ENCODE measurements around the gene ZCWPW1. TPM values are rescaled to one million over a fixed set of nuclear protein-coding genes. Genes with fewer than 3 reads are reported as not detected.

Gene ZCWPW1
- total RNA-seq, 1 experiment from 2014 or later: 4.1 TPM

GRCh38 chr7:100472121-100472851, 43.8 kb upstream of the ZCWPW1 start:
- no peaks in the 10 kb centered on the region for H3K27me3 Mint-ChIP-seq (ENCODE audit: unreplicated experiment)
- no peak overlapping the region for H3K27ac Mint-ChIP-seq (ENCODE audit: unreplicated experiment)
- DNase-seq: no peak
- H3K4me1 Mint-ChIP-seq (ENCODE audit: low read depth, unreplicated experiment): peaks cover 16% of the 10 kb centered on the region
- H3K9me3 Mint-ChIP-seq (ENCODE audit: low read depth, unreplicated experiment): no peaks in the 10 kb centered on the region
- no TSS peak for BruUV-seq (replicated peaks)
- no peak overlapping the region for H3K4me3 Mint-ChIP-seq (ENCODE audit: low read depth, unreplicated experiment)
- no peak for TF ChIP-seq CTCF (IDR thresholded peaks at IDR 0.05; ENCODE audit: unreplicated experiment)
- CTCF ChIA-PET: no interaction called here
- H3K36me3 Mint-ChIP-seq (ENCODE audit: insufficient read depth, unreplicated experiment): peaks cover 13% of the 10 kb centered on the region
- intact Hi-C loops (cut with micrococcal nuclease; ENCODE audit: unreplicated experiment): no loop called here

DNA sequence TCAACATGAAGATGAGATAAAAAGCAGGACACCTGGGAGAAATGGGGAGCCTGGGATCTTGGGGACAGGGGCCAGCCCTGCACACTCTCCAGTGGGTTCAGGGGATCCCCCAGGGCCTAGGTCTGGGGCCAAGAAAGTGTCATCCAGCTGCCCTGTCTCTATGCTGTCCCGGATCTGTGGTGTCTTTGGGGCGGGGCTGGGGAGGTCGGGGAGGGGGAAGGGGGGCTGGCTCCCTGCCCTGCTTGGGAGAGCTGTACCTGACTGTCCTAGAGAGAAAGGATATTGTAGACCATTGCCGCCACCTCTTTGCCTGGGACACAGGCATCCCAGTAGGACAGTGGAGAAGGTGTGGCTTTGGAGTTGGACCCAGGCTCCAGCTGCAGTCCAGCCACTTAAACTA, 42.5 kb upstream of the ZCWPW1 start:
- TF ChIP-seq CTCF (IDR thresholded peaks at IDR 0.05; ENCODE audit: unreplicated experiment): no peak

GRCh38 chr7:100469227-100470044, 40.9 kb upstream of the ZCWPW1 start:
- Mint-ChIP-seq H3K27ac (ENCODE audit: unreplicated experiment) (no peak overlapping the region), H3K36me3 (ENCODE audit: insufficient read depth, unreplicated experiment) (peaks cover 23% of the 10 kb centered on the region), H3K4me3 (ENCODE audit: low read depth, unreplicated experiment) (no peak overlapping the region), H3K27me3 (ENCODE audit: unreplicated experiment) (no peaks in the 10 kb centered on the region), H3K4me1 (ENCODE audit: low read depth, unreplicated experiment) (no peaks in the 10 kb centered on the region), H3K9me3 (ENCODE audit: low read depth, unreplicated experiment) (no peaks in the 10 kb centered on the region)
- BruUV-seq (replicated peaks): no TSS peak
- CTCF ChIA-PET: interaction anchor here (0.7 to 2.3 kb wide), 5 partner anchors 13 to 144 kb away, joined by 3 to 10 read pairs (median 4); no protein-coding TSS in a partner anchor
- peak; percentile 80 for TF ChIP-seq CTCF (IDR thresholded peaks at IDR 0.05; ENCODE audit: unreplicated experiment)
- peak; percentile 85 for DNase-seq
- intact Hi-C loops (cut with micrococcal nuclease; ENCODE audit: unreplicated experiment): loop anchor here (2.0 kb wide), 1 partner anchor 89 kb away; no protein-coding TSS in a partner anchor

More for the DNA sequence above, 42.5 kb upstream of the ZCWPW1 start:
- CTCF ChIA-PET: no interaction called here
- intact Hi-C loops (cut with micrococcal nuclease; ENCODE audit: unreplicated experiment): no loop called here
- H3K27me3 Mint-ChIP-seq (ENCODE audit: unreplicated experiment): no peaks in the 10 kb centered on the region
- no peak for DNase-seq
- no peak overlapping the region for H3K27ac Mint-ChIP-seq (ENCODE audit: unreplicated experiment)
- no peaks in the 10 kb centered on the region for H3K9me3 Mint-ChIP-seq (ENCODE audit: low read depth, unreplicated experiment)
- peaks cover 25% of the 10 kb centered on the region for H3K36me3 Mint-ChIP-seq (ENCODE audit: insufficient read depth, unreplicated experiment)
- peaks cover 7% of the 10 kb centered on the region for H3K4me1 Mint-ChIP-seq (ENCODE audit: low read depth, unreplicated experiment)
- H3K4me3 Mint-ChIP-seq (ENCODE audit: low read depth, unreplicated experiment): no peak overlapping the region
- BruUV-seq (replicated peaks): no TSS peak

DNA sequence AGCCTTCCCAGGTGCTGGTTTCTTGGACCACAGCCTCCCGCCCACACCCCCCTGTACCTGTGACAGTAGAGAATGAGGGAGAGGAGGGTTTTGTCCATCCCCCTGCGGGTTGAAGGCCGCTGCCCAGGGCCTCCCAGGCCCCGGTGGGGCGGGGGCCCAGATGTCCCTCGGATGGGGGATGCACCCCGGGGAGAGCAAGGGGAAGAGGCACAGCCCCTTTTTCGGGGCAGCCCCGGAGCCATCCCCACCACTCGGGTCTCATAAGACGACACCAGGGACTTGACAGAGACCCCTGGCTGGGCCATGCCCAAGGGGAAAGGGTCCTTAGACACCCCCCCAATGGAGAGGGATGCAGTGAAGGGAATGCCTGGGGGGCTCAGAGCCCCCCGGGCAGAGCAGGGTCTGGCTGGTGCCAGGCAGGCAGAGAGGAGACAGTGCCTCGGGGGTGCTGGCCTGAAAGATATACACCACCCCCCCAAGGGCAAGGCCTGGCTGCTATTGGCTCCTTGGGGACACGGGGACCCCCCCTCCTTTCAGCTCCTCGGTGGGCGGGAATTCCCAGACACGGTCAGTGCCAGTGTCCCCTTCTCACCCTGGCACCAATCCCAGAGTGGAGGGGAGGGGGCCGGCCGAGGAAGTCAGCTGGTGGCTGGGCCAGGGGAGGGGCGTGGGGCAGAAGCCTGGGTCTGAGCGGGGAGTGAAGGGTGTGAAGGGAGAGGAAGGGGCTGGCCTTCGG, 39.3 kb upstream of the ZCWPW1 start:
- TF ChIP-seq CTCF (IDR thresholded peaks at IDR 0.05; ENCODE audit: unreplicated experiment): no peak
- H3K4me1 Mint-ChIP-seq (ENCODE audit: low read depth, unreplicated experiment): no peaks in the 10 kb centered on the region
- CTCF ChIA-PET: interaction anchor here (2.3 kb wide), 1 partner anchor 92 kb away, joined by 10 read pairs; no protein-coding TSS in a partner anchor
- peaks cover 13% of the 10 kb centered on the region for H3K36me3 Mint-ChIP-seq (ENCODE audit: insufficient read depth, unreplicated experiment)
- intact Hi-C loops (cut with micrococcal nuclease; ENCODE audit: unreplicated experiment): loop anchor here (2.0 kb wide), 1 partner anchor 91 kb away; no protein-coding TSS in a partner anchor
- H3K27ac Mint-ChIP-seq (ENCODE audit: unreplicated experiment): no peak overlapping the region
- H3K27me3 Mint-ChIP-seq (ENCODE audit: unreplicated experiment): no peaks in the 10 kb centered on the region
- no TSS peak for BruUV-seq (replicated peaks)
- H3K4me3 Mint-ChIP-seq (ENCODE audit: low read depth, unreplicated experiment): no peak overlapping the region
- no peaks in the 10 kb centered on the region for H3K9me3 Mint-ChIP-seq (ENCODE audit: low read depth, unreplicated experiment)
- DNase-seq: no peak
